MM.1S (cell line): ENCODE results near the gene PLXNA2.

Experiments used
- DNase-seq: peaks from one replicate; pipeline ENCODE4 v3.0.0-alpha.2; 2015
- H2AFZ ChIP-seq: fragments of 300-600 bp; sonication (generic); 2 replicates; pipeline ENCODE4 v1.6.0; 2016; ENCODE audit warnings: antibody characterized with exemption, low read length
- H3F3A ChIP-seq: fragments of 300-600 bp; sonication (generic); 2 replicates; pipeline ENCODE4 v1.6.1; 2016; ENCODE audit warnings: mild to moderate bottlenecking, antibody characterized with exemption, low read length, moderate library complexity, mixed read lengths; ENCODE audit not compliant: insufficient read depth
- H3K27ac ChIP-seq: fragments of 300-600 bp; sonication (generic); 2 replicates; pipeline ENCODE4 v1.5.1; 2016; ENCODE audit warnings: mild to moderate bottlenecking, low read length
- H3K27me3 ChIP-seq: fragments of 300-600 bp; sonication (generic); replicated peaks from 2 replicates; pipeline ENCODE4 v1.6.0; 2016; ENCODE audit warnings: low read length; ENCODE audit not compliant: insufficient read depth
- H3K36me3 ChIP-seq: fragments of 300-600 bp; sonication (generic); replicated peaks from 2 replicates; pipeline ENCODE4 v1.6.1; 2016; ENCODE audit warnings: mild to moderate bottlenecking, low read length, mixed read lengths; ENCODE audit not compliant: insufficient read depth
- H3K4me1 ChIP-seq: fragments of 300-600 bp; sonication (generic); 2 replicates; pipeline ENCODE4 v1.6.1; 2016; ENCODE audit warnings: low read length, mixed read lengths
- H3K4me2 ChIP-seq: fragments of 300-600 bp; sonication (generic); 2 replicates; pipeline ENCODE4 v1.6.0; 2016; ENCODE audit warnings: low read depth, low read length
- H3K4me3 ChIP-seq: fragments of 300-600 bp; sonication (generic); 2 replicates; pipeline ENCODE4 v1.5.1; 2016; ENCODE audit warnings: low read length, mixed read lengths
- H3K79me2 ChIP-seq: fragments of 300-600 bp; sonication (generic); 2 replicates; pipeline ENCODE4 v1.6.1; 2016; ENCODE audit warnings: mixed run types, low read length, mixed read lengths
- H3K9ac ChIP-seq: fragments of 300-600 bp; sonication (generic); 2 replicates; pipeline ENCODE4 v1.6.1; 2016; ENCODE audit warnings: low read length, mixed read lengths
- H3K9me2 ChIP-seq: fragments of 300-600 bp; sonication (generic); replicated peaks from 2 replicates; pipeline ENCODE4 v1.6.1; 2016; ENCODE audit warnings: mild to moderate bottlenecking, low read length, mixed read lengths; ENCODE audit not compliant: insufficient read depth
- H3K9me3 ChIP-seq: fragments of 300-600 bp; sonication (generic); replicated peaks from 2 replicates; pipeline ENCODE4 v1.6.1; 2016; ENCODE audit warnings: mild to moderate bottlenecking, low read length, mixed read lengths; ENCODE audit not compliant: insufficient read depth
- H4K20me1 ChIP-seq: fragments of 300-600 bp; sonication (generic); 2 replicates; pipeline ENCODE4 v1.6.1; 2016; ENCODE audit warnings: mild to moderate bottlenecking, low read length, moderate library complexity, mixed read lengths; ENCODE audit not compliant: insufficient read depth
- CTCF ChIP-seq: fragments of 300-600 bp; sonication (generic); IDR thresholded peaks from 2 replicates; pipeline ENCODE4 v1.5.1; 2016; ENCODE audit warnings: antibody characterized with exemption, low read length, mixed read lengths
- EZH2 ChIP-seq: fragments of 300-600 bp; sonication (generic); optimal IDR thresholded peaks from 2 replicates; pipeline ENCODE3; 2017; ENCODE audit warnings: low read depth, mild to moderate bottlenecking, antibody characterized with exemption, low read length, mixed read lengths
- EZH2phosphoT487 ChIP-seq: fragments of 300-600 bp; sonication (generic); IDR thresholded peaks from 2 replicates; pipeline ENCODE4 v1.6.1; 2018; ENCODE audit warnings: antibody characterized with exemption, low read length

PLXNA2 gene

GRCh38 chr1:208136459-208137182 is 107.6 kb downstream of the PLXNA2 start:
- no peaks in the 10 kb centered on the region for H3K9me3 ChIP-seq
- H3K9me2 ChIP-seq: no peaks in the 10 kb centered on the region
- no peaks in the 10 kb centered on the region for H3K36me3 ChIP-seq
- no peak overlapping the region for H3K4me2 ChIP-seq
- H4K20me1 ChIP-seq: no peaks in the 10 kb centered on the region
- no peak overlapping the region for H2AFZ ChIP-seq
- H3F3A ChIP-seq: no peaks in the 10 kb centered on the region
- H3K4me1 ChIP-seq: peaks cover 7% of the 10 kb centered on the region
- TF ChIP-seq CTCF: no peak
- TF ChIP-seq EZH2: no peak
- no peak for TF ChIP-seq EZH2phosphoT487
- DNase-seq: no peak
- no peak overlapping the region for H3K27ac ChIP-seq
- H3K79me2 ChIP-seq: no peaks in the 10 kb centered on the region
- no peaks in the 10 kb centered on the region for H3K27me3 ChIP-seq
- no peak overlapping the region for H3K9ac ChIP-seq
- no peak overlapping the region for H3K4me3 ChIP-seq

DNA sequence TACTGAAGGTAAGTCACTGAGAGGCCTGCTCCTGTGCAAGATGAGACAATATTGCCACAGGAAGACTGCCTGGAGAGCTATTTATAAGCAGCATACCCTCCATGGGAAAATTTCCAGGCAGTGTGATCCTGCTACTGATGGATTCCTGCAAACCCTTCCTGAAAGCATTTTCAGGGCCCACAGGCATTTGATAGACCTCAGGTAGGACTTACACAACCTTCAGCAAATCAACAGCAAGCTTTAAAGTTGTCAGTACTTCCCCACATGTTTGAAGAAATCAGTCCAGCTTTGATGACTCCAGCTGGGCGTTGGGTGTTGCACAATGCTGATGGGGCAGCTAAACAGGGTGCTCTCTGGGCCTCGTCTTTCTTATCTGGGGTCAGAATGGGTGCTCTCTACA is 108.8 kb downstream of the PLXNA2 start:
- no peaks in the 10 kb centered on the region for H3K9me2 ChIP-seq
- H3K4me3 ChIP-seq: no peak overlapping the region
- H2AFZ ChIP-seq: no peak overlapping the region
- H3K9ac ChIP-seq: no peak overlapping the region
- H3K36me3 ChIP-seq: no peaks in the 10 kb centered on the region
- H3K79me2 ChIP-seq: no peaks in the 10 kb centered on the region
- no peaks in the 10 kb centered on the region for H4K20me1 ChIP-seq
- peaks cover 7% of the 10 kb centered on the region for H3K4me1 ChIP-seq
- H3K27ac ChIP-seq: no peak overlapping the region
- no peaks in the 10 kb centered on the region for H3F3A ChIP-seq
- no peaks in the 10 kb centered on the region for H3K27me3 ChIP-seq
- no peak for DNase-seq
- TF ChIP-seq CTCF: no peak
- no peak for TF ChIP-seq EZH2phosphoT487
- TF ChIP-seq EZH2: no peak
- H3K9me3 ChIP-seq: no peaks in the 10 kb centered on the region
- no peak overlapping the region for H3K4me2 ChIP-seq

DNA sequence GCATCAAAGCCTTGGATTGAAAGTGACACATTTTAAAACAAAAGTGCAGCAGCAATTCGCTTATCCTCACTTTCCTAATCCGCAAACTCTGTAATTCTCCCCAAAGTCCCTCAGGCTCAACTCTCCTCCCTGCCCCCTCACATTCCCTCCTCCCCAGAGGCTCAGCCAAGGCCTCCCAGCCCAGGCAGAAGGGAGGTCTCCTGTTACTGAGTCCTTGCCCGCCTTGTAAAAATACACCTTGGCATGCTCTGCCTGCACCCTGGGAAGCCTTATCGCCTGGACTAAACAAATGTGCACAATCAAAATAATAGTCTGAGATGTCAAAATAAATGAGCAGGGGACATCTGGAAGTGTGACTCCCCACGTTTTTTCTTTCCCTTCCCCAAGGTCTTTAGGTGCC is 109.7 kb downstream of the PLXNA2 start:
- Histone ChIP-seq H3K9me2 (no peaks in the 10 kb centered on the region), H3K4me1 (peaks cover 7% of the 10 kb centered on the region), H3K27me3 (no peaks in the 10 kb centered on the region), H3K4me2 (no peak overlapping the region), H3K9ac (no peak overlapping the region), H4K20me1 (no peaks in the 10 kb centered on the region), H3K9me3 (no peaks in the 10 kb centered on the region), H3K4me3 (no peak overlapping the region), H3K27ac (no peak overlapping the region), H3K79me2 (no peaks in the 10 kb centered on the region), H3K36me3 (no peaks in the 10 kb centered on the region), H3F3A (no peaks in the 10 kb centered on the region), H2AFZ (no peak overlapping the region)
- TF ChIP-seq CTCF (no peak), EZH2phosphoT487 (no peak), EZH2 (no peak)
- no peak for DNase-seq
